HG03439 (cell line): Measurements from ENCODE around the gene IFT43.

Experiments
- ATAC-seq: cut with Tn5 transposase; IDR thresholded peaks from one replicate; pipeline ENCODE4 v1.9.1; 2021; ENCODE audit warnings: mild to moderate bottlenecking, moderate library complexity; ENCODE audit not compliant: unreplicated experiment

Gene IFT43

DNA sequence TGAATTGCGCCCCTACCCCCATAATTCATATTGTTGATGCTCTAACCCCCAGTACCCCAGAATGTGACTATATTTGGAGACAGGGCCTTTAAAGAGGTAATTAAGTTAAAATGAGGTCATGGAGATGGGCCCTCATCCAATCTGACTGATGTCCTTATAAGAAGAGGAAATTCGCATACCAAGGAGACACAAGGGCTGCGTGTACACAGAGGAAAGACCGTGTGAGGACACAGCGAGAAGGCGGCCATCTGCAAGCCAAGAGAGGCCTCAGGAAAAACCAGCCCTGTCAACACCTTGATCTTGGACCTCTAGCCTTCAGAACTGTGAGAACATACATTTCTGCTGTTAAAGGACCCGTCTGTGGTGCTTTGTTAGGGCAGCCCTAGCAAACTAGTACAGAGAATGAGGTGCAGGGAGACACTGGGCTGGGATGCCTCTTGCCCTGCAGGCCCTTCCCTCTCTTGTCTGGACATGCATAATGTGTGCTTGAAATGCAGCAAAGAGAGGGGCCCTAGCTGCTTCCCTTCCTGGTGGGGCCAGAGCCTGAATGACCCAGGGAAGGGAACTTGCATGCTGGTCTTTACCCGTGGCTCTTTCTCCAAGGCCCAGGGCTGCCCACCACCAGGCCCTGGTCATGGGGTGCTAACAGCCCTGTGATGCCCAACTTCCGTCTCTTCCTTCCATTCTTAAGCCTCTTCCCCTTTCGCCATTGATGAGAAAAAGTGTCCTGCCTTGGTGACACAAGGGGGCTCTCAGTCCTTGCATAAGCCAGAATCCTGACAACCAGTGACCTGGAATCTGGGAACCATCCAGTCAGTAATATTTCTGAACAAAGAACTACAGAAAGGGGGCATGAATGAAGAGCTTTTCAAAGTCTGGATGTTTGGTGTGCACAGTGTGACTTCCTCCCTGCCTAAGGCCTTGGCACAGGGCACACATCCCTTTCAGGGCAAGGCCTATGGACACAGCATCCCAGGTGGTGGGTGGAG is 116.1 kb downstream of the IFT43 start:
- no peak for ATAC-seq

DNA sequence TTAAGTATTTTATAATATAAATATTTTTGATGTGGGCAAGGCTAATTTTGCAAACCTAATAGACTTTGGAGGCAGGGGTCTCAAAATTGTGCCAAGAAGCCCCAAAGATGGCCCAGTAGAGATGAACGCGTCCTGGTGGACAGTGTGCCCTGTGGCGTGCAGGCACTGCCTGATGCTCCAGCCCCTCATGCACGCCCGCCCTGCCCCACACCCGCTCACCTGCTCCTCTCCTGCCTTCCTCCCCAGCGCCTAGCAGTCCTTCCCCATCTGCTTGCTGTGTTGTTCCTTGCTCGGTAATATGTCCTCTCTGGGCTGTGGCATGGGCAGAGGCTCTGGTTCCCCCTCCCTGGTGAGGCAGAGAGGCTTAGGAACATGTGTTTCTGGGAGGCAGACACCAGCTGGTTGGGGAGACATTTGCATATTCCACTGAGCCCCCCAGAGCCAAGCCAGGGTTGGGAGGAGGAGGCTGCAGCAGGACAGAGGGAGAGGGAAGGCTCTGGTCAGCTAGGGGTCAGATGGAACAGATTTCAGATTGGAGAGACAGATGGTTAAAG is 119.3 kb downstream of the IFT43 start:
- ATAC-seq, result no peak

DNA sequence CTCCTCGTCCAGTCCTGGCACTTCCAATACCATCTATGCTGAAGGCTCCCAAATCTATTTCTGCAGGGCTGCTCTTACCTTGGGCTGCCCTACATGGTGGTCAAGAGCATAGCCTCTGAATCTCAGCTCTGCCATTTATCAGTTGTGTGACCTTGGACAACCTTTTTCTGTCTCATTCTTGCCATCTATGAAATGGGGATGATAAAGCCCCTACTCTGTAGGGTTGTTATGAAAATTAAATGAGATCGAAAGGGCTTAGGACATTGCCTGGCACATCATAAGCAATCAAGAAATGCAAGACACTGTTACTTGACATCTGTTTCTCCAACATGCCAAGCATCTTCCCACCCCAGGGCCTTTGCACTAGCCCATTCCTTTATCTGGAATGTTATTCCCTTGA is 120.6 kb downstream of the IFT43 start:
- ATAC-seq, result no peak

DNA sequence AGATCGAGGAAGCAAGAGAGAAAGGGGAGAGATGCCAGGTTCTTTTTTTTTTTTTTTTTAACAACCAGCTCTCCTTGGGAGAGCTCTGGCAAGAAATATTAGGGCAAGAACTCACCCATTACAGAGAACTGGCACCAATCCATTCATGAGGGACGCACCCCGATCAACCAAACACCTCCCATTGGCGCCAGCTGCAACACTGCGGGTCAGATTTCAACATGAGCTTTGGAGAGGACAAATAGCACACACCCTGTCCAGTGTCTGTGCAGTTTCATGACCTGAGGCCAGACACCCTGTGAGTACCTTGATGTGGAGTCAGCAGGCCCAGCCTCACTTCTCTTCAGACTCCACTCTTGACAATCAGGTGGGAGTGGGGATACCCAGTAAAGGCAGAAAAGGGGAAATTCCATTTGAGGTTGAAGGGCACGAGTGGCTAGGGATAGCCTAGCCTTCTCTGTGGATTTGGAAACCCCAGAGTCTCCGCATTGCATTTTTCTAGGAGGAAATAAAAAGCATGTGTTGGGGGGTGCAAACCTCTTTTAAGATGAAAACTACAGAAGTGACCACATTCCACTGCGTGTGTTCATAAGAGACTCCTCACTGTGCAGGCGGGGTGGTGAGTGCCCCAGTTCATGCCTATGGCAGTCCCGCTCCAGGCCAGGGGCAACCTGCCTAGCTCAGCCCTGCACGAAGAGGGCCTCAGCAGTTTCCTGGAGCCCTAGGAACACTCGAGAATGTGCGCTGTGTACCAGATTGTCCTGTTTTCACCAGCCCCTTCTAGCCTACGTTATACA is 123.7 kb downstream of the IFT43 start:
- no peak for ATAC-seq

DNA sequence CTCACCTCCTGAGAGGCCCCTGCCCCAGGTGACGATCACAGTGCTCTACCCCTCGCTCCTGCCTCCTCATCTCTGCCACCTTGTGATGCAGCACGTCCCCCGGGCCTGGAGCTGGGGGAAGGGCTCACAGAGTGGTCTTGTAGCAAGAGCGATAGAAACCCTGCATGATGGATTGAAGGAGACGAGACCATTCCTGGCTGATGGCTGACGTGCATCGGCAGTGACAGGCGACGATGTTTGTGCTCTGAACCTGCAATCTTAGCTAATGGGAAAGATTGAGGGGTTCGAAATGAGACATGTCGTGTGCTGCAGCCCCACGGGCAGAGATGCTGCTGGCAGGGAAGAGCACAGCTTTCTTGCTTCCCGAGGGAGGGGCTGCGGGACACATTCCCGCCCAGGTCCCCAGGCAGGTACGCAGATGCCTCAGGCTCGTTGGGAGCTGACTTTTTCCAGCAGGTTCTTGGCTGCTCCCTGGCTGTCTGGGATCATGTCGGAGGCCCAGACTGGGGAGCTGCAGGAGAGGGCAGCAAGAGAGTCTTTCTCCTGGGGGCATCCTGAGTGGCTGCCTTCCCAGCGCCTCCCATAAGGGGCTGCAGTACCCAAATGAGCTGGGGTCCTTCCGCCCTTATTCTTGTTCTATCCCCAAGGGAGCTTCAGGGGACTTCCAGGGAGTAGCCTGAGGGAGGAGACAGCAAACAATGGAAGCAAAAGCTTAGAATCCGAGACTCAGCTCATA is 127.5 kb downstream of the IFT43 start:
- ATAC-seq, result no peak

DNA sequence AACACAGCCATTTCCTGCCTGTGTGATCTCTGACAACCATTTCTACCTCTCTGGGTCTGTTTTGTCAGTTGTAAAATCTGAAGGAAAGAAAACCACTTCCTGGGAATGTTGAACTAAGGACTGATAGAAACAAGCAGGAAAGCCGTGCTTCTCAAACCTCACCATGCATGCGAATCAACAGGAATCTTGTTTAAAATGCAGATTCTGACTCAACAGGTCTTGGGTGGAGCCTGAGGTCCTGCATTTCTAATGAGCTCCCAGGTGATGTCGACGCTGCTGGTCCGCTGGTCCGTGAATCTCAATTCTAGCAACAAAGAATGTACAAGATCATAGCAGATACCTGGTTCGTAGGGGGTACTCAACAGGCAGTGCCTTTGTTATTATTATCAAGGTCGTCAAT is 128.1 kb downstream of the IFT43 start:
- no peak for ATAC-seq

DNA sequence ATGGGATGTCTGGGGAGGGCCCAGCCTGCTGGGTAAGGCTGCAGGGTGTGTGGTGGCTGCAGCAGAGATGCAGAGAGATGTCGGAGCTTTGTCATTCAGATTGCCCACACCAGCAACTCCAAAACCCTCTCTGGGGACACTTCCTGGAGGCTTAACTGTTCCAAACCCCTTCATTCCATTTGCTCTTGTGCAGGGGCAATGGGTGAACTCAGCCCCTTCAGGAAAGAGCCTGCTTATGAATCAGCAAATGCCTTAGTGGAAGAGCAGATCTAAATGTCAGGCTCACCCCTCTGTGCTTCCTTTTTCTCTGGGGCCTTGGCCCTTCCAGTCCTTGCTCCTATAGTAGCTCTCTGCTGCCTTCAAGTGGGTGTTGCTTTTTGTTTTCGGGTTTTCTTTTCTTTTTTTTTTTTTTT is 129.5 kb downstream of the IFT43 start:
- ATAC-seq, result no peak

DNA sequence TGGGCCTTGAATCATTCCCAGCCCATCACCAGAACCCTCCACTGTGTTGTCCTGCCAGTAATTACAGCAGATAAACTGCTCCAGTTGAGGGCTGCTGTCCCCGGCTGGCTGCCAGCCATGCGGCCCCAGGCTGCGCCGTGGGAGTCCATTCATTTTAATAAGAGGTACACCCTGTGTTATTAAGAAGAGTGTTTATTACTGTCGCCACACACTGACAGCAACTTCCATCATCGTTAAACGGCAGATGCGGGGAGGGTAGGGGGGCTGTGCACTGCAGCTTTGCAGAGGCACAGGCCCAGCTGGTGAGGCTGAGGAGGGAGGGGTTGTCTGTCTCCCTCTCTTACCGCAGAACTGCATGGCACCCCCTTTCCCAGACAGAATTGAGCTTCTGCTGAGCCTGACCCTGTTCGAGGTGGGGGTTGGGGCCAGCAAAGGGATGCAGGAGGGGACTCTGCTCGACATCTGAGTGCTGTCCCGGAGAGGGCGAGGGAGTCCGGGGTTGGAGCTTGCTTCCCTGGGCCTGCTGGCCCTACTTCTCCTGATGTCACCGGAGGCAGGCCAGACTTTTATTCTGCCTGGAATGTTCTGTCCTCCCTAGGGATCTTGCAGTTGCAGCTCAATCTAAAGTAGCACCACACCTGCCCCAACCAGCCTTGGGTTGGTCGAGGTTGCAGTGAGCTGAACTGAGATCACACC is 132.4 kb downstream of the IFT43 start:
- ATAC-seq, result no peak

DNA sequence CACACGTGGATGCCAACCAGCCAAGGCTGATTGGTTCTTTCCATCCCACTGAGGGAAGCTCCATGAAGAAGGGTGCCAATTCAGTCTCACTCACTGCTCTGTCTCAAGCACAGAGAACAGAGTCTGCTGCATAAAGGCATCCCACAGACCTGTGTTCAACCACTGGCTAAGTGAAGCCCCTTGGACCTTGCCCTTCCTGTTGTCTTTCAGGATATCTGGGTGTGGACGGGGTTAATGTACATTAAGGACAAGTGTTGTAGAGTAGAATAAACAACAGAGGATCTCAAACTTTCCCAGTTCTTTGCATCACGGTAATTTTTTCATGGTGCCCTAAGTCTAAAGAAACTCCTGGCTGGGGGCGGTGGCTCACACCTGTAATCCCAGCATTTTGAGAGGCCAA is 133.0 kb downstream of the IFT43 start:
- ATAC-seq, result no peak

DNA sequence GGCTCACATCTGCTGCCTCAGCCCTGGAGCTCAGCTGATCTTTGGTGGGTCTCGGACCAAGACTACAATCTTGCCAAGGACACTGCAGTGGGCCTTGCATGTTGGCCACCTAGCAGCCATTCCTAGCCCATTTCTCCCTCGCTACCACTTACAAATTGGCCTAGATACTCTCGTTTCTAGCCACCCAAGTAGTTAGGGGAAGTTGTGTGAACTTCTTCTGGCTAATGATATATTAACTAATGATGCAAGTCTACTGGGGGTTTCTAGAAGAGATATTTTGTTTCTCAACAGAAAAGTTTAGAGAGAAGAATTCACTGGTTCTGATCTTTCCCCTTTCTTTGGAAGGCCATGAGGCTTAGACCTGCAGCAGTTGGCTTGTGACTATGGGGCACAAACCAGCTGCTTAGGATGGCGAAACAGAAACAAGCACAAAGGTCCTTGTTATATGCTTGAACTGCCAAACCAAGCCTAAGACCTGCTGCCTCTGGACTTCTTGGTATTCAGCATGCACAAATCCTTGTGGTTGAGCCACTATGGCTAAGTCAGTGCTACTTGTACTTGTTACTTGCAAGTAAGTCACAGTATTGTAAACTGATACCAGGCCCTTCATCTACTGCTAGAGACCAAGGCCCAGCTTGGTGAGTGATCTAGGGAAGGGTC is 135.7 kb downstream of the IFT43 start:
- ATAC-seq, result no peak

DNA sequence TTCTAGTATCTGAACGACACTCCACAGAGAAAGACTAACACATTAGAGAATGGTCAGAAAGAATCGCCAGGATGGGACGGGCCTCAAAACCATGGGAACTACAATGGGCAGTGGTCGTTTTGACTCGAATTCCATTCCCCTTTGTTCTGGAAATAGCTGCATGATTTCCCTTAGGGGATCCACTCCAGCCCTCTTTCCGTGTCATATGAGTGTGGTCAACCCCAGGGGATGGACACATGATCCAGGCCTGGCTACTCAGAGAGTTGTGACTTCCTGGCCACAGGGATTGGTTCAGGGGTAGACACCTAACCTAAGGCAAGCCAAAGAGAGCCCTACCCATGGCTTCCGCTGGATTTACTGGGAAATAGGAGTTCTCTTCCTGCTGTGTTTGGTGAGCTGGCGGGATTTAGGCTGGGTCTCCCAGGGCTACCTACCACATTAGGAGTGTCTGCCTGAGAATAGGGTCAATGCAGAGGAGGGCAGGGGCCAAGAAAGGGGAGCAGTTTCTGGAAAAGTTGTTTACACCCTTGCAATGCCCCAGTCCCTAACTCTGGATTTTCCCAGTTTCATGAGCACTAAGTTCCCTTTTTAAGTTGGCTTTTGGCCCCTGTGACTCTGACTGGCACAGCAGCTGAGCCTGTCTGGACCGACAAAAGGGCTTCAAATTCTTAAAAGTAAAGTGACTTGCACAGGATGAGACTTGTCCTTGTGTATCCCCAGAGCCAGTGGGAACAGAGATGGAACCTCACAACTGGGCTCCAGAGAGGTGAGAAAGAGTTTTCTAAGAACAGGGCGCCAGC is 138.1 kb downstream of the IFT43 start:
- ATAC-seq, result no peak

DNA sequence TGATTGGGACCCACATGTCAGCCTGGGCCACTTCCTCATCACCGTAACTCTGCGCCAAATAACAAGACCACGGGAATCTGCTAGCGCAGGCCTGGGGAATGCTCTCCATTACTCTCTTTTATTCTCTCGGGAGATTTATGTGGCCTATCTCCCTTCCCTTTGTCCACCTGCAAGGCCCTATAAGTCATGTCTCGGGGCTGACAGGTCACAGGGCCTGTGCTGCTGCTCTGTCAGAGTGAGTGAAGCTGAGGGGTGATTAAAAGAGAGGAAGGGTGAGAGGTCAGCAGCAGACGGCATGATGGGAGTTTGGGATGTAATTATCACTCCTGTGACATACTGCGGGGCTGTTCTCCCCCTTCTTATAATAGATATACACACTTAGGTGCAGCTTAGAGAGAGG is 139.9 kb downstream of the IFT43 start:
- ATAC-seq, result no peak

DNA sequence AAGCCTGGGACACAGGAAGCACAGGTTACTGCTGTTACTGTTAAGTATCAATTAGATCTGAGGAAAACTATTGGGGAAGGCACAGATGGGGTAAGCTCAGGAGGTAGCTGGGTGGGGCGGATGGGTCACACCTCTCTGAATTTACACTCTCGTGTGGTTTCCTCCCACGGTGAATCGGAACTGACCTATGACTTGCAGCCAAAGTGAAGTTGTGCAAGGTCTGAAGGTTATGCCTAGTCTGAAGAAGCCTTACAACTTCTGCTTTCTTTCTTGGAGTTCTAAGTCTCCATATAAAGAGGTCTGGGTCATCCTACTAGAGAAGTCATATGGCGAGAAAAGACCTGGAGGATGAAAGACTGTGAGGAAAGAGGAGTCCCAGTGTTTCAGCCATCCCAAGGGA is 140.5 kb downstream of the IFT43 start:
- no peak for ATAC-seq

DNA sequence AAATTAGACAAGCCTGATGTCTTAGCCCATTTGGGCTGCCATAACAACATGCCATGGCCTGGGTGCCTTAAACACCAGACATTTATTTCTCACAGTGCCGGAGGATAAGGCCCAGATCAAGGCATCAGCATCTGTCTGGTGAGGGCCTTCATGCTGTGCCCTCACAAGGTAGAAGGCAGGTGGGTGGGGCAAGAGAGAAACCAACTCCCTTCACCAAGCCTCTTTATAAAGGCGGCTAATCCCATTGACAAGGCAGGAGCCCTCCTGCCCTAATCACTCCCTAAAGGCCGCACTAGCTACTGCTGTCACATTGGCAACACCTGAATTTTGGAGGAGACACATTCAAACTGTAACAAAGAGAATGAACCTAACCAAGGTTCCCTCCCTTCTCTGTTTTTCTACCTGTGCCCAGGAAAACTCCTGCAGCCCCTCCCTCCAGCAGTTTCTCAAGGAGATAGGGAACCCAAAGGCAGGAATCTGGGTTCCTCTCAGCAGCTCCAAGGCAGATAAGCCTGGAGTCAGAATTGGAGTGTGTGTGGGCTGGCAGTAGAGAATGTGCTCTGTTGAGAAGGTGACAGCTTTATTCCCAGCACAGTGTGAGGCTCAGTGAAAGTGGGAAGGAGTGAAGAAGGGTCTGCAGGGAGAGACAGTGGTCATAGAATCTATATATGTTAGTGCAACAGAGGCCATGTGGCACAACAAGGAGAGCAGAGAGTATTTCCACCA is 144.5 kb downstream of the IFT43 start:
- no peak for ATAC-seq

DNA sequence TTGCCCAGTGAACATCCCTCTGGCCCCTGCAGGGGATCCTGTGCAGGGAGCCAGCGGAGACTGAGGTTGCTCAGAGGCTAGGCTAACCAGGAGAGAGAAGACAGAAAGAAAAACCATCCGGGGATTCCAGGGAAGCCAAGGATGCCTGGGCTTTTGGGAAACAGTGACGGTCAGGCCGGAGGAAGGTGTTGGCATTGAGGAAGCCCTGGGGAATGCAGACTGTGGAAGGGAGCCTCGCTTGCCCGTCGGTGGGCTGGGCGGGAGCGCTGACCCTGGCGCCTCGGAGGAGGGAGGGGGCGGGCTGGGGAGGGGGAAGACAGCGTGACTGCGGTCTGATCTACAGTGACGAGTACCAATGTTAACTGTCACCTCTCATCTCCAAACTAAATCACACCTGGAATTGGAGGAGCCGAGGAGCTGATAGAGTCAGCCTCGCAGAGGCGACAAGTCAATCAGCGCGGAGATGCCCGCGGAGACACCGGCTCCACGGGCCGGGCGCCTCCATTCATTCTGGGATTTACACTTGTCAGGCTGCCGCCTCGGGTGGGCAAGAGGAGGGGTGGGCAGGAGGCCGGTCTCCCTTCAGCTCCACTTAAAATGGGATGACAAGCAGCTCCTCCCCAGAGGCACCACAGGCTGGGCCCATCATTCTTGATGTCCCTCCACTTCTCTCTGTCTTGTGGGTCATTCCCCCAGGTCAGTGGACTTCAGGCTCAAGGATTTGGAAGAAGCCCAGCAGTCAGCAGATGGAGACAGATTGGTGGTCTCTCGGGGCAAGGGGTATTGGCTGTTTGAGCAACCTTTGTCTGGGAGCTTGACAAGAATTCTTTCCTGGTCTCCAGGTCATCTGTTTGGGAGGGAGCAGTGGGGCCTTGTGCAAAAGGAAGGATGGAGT is 145.8 kb downstream of the IFT43 start:
- ATAC-seq, result no peak

DNA sequence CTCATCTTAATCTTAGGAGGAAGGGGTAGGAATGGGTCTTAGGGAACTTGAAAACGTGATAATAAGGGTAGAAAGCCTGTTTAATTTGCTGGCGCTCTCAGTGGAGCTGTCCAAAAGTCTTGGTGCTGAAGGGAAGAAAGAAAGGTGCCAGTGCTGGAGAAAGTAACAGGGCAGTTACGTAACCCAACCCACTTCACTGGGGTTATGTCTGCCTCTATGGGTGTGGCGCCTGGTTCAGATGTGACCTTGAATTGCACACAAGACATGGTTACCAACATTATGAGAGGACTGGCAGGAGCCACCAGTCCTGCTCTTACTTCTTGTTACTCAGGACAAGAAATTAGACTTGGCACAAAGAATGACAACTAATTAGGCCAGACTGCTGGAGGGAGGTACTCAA is 147.5 kb downstream of the IFT43 start:
- ATAC-seq, result no peak
